GM21529 (cell line): ENCODE results near the gene STX7.
A peak's percentile ranks its signal among the peaks of the same experiment; 100 is the strongest.

Experiments
- ATAC-seq: cut with Tn5 transposase; IDR thresholded peaks from one replicate; pipeline ENCODE4 v1.9.1; 2021; ENCODE audit not compliant: unreplicated experiment

The STX7 gene

DNA sequence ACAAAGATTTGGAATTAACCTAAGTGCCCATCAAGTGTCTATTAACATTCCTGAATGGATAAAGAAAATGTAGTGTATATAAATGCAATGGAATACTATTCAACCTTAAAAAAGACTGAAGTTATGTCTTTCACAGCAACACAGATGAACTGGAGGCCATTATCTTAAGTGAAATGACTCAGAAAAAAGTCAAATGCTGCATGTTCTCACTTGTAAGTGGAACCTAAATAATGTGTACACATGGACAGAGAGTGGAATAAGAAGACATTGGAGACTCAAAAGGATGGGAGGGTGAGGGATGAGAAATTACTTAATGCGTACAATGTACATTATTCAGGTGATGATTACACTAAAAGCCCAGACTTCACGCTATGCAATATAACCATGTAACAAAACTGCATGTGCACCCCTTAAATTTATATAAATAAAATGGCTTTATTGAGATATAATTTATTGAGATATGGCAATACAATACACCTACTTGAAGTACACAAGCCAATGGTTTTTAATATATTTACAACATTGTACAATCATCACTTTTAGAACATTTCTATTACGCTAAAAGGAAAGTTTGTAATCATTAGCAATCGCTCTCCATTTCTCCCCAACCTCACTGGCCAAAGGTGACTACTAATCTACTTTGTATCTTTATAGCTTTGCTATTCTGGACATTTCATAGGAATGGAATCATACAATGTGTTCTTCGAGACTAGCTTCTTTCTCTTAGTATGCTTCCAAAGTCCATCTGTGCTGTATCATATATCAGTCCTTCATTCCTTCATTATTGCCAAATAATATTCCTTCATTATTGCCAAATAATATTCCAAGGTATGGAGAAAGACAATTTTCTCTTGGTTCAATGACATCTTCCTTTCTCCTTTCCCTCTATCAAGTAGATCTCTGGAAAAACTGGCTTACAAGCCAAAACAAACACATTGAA is 5.8 kb downstream of the STX7 start:
- ATAC-seq: no peak

DNA sequence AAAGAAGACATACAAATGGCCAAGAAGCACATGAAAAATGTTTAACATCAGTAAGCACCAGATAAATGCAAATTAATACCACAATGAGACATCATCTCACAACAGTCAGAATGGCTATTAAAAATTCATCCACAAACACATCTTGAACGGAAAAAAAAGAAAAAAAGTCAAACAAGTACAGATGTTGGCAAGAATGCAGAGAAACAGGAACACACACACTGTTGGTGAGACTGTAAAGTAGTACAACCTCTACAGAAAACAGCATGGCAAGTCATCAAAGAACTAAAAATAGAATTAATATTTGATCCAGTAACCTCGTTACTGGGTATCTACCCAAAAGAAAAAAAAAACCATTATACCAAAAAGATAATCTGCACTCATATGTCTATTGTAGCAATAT is 6.5 kb downstream of the STX7 start:
- ATAC-seq: no peak

DNA sequence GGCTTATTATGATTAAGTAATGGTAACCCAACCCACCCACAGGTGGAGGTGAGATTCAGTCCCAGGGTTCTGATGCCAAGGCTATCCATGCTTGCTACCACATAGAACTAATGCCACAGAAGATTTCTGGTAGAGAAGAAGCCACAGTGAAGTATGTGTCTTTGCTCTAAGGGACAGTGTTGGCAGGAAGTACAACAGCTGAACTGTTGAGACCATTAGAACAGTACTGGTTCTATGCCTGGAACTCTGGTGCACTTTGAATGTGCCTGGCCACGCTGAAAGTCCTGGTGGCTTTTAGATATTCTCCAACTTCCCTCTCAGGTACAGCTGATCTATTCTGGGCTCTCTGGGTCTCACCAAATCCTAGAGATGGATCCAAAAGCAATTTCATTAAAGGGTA is 7.8 kb downstream of the STX7 start:
- ATAC-seq: peak; percentile 57

DNA sequence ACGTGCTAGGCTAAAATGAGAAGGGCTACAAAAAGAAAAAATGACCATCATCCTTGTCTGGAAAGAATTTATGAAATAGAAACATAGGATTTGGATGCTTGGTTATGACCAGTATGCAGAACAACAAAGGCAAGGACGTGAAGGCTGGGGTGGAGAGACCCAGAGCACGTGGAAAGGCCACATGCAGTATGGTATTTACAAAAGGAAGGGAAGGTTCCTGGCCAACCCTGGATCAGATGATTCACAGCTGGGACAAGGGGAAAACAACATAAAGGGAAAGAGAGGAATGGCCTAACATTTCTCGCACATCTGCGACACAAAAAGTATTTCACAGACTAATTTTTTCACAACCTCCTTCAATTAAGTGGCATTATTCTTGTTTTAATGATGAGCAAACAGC is 8.2 kb downstream of the STX7 start:
- no peak for ATAC-seq

DNA sequence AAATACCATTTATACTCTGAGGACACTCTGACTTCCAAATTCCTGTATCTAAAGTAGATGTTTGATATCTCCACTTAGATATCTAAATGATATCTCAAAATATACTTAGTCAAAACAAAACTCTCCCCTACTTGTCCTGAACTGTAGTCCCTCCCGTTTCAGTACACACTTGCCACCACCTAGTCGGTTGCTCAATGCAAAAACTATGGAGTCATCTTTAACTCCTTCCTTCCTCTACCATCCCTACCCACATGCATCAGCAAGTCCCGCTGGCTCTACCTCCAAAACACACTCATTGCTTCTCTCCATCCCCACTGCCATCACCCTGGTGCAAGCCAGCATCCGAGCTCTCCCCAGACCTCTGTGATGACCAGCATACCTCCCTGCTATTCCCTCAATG is 13.2 kb downstream of the STX7 start:
- ATAC-seq: no peak

DNA sequence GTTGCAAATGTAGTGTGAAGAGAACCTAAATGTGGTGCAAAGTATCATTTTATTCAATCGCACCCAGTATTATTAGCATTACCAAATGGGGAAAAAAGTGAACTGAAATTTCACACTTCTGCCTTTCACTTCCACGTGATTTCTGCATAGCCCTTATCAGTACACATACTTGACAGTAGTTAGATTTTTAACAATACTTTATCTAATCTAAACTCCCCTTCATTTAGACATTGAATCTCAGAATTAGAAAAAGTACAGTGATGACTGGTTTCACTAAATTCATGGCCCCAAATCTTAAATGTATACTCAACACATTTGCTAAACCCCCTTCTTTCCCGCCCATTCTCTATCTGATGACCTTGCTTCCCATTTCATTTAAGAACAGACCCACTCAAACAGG is 14.3 kb downstream of the STX7 start:
- ATAC-seq: peak; percentile 55

DNA sequence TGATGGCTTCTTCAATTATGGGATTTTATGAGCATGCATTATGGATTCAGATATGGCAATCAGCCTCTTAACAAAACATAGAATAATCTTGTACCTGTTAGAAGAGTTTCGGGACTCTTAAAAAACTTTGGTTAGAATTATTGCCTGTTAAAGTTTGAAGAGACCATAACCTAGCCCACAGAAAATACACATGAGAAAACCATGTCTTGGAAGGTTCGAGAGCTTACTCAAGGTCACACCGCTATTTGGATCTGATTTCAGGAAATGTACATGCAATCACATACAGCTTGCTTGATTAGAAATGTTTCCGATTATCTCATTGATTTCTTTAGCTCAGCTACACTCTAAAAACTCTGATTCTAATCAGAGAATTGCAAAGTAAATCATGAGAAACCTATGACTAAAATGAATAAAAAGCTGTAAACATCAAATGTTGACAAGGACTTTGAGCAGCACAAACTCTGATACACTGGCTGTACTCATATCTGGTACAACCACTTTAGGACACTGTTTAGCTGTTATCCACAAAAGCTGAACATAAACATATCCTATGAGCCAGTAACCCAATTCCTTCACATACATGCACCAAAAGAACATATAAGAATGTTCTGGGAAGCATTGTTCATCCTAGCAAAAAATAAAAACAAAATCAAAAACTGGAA is 16.3 kb downstream of the STX7 start:
- ATAC-seq: no peak

DNA sequence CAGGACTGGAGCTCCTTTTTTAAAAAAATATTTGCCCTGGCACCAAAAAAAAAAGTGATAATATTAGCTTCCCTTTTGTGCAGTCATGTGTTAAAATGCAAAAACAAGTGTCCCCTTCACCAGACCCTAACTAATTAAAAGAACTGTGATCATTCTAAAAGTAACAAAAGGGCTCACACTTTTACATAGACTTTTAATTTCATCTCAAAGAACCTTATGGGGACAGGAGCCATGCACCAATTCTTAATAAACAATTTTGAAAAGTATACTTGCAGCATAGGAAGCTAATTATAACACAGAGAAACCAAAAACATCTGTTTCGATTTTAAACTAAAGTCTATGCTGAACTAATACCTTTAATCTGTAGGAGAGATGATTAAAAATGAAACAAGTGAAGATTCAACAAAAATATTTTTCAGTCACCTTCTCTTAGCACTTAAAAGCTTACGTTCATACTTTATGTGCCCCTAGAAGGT is 17.3 kb downstream of the STX7 start:
- peak; percentile 45 for ATAC-seq

DNA sequence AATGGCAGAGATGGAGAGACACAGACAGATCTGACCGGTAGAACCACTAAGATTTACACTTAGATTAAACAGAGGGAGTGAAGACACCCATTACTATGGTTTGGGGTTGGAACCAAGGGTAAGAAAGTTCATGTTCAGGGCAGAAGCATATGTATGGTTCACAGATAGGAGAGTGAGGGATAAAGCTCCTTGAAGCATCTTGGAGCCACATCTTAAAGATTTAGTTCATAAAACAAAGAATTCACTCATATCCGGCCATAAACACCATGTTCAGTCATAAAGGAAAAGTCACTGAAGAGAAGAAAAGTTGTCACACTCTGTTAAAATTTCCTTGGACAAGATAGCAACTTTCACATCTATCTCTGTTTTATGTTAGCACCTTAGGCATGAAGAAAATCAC is 18.0 kb downstream of the STX7 start:
- ATAC-seq: peak; percentile 14

DNA sequence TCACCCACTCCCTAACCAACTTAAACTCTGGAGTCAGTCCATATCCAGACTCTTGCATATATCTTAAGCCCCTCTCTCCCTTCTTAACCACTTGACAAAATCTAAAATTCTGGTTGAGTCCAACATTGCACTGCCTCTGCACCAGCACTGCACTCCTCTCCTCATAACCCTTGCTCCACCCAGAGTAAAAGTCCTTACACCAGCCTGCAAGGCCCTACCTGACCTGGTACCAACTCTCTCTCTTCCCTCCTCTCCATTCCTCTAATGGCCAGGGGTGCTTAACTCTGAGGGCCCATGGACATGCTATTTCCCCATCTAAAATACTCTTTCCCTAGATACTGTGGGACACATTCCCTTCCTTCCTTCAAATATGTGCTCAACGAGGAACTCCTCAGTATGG is 21.0 kb downstream of the STX7 start:
- no peak for ATAC-seq

DNA sequence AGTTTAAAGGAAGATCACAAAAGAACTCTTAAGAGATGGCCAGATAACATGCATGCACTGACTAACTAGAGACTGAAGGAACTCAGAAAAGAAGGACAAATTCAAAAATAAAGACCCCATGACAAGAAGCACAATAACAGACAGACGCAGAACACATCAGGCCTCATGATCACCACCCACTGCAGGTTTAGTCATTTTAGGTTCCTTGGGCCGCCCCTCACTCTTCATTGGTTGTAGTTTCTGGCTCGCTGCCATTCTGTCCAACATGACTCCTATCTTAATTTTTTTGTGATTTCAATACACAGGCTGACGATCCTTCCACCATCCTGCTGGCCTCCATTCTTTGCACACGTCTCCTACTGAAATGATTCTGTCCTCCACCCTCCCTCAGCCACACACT is 21.6 kb downstream of the STX7 start:
- no peak for ATAC-seq

DNA sequence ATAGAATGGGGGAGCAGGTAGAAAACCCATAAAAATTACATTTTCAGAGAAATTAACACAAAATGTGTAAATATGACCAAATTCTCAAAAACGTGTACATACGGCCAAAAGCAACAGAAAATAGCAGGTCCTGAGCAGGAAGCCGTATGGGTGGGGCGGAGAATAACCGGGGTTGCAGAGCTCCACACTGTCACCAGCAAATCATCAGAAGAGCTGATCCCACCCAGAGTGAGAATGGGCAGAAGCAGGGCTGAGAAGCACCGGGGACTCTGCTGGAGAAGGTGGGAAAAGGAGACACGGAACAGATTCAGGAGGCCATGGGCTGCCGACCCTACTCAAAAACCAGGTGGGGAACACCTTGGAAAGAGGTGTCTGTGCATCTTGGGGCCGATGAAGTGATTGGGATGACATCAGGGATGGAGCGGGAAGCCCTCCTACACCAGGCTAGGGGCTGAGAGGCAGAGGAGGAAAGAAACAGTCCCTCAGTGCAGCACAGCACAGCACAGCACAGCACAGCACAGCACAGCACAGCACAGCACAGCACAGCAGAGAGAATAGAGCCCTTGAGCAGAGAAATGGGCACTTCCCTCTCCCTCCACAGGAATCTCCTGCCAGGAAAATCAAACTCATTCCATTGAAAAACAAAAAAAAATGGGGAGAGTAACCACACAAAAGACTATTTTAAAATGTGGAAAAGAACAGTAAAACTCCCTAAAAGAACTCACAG is 22.3 kb downstream of the STX7 start:
- peak; percentile 67 for ATAC-seq

DNA sequence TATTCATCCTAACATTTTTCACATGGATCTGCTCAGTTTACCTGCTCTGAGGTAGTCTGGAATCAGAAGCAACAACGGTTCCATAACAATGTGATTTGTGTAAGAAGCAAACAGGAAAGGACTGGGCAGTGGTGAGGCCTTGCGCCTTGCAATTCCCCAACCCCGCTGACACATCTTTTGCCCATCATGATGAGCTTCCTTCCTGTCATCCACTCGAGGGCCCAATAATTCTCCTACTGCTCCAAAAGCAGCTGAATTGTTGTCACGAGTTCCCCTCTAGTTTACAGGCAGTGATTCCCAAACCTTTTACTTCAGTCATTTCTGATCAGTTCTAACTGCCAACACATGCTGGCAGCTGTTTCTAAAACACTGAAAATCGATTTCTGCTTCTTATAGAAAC is 22.9 kb downstream of the STX7 start:
- peak; percentile 45 for ATAC-seq

DNA sequence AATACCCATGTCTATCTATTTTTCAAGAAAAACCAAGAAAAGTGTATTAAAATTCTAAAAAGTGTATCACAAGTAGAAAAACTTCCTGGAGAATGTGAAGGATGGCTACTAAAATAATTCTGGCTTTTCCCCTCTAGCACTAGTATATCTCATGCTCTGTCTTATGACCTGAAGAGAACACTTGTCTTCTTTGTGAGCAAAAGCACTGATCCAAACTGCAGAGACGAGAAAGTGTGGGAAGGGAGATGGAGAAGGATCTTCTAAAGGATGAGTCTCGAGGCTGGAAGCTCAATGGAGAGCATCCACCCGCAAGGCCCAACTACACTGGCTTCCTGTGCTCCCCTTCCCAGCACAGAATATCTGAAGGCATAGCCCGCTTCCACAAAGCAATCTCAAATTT is 23.5 kb downstream of the STX7 start:
- no peak for ATAC-seq

DNA sequence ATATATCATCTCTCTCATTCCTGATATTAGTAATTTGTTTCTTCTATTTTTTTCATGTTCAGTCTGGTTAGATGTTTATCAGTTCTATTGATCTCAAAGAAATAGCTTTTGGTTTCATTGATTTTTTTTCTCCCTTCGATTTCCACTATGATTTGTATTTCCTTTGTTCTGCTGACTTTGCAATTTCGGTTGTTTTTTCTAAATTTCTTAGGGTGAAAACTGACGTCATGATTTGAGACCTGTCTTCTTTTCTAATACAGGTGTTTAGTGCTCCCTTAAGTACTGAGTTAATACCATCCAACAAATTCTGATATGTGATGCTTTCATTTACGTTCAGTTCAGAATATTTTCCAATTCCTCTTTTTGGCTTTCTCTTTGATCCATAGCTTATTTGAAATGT is 25.2 kb downstream of the STX7 start:
- ATAC-seq: no peak

DNA sequence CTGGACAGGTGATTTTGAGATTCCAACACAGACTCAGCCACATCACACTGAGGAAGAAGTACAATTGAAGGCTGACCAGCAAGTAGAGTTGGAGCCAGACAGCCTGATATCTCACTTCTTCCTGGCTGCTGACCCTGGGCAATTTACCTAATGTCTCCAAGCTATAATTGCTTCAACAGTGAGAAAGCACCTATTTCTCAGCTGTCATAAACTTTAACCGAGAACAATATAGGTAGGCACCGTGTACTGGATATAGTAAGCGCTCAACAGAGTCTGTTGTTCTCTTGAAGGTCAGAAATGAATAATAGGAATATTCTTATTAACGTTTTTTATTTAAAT is 28.3 kb downstream of the STX7 start:
- ATAC-seq: peak; percentile 23

DNA sequence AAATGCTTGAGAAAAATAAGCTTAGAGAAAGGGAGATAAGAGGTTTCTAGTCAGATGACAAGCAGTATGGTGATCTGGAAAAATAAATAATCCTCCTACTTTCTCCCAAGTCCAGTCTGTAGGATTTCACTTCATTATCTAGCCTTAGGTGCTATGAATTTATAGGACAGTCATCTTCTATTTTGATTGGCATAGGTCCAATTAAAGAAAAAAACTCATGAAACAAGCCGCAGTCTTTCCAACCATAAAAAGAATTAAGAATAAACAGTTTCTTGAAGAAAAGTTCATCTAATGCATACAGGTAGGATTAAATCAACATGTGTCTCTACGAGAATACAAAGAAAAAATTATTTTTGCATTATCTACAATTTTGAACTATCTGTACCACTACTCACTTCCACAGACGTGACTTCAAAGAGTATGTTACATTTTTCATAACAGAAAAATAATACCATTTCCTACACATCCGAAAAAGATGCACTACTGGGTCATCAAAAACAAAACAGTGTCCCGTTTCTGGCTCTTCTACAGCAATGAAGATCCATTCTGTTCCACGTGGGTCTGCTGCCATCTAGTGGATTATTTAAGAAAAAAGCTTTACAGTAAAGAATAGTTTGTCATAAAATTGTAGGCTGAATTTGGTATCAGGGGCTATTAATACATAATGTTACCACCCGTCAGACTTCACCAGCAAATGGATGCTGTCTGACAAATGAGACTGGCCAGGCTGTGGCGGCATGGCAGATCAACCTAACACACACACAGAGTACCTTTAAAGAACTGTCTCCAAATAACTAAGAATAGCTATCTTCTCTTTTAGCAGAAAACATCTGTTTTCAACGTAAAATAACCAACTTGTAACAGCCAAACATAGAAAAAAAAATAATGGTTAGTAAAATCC is 28.9 kb downstream of the STX7 start:
- ATAC-seq: peak; percentile 77

DNA sequence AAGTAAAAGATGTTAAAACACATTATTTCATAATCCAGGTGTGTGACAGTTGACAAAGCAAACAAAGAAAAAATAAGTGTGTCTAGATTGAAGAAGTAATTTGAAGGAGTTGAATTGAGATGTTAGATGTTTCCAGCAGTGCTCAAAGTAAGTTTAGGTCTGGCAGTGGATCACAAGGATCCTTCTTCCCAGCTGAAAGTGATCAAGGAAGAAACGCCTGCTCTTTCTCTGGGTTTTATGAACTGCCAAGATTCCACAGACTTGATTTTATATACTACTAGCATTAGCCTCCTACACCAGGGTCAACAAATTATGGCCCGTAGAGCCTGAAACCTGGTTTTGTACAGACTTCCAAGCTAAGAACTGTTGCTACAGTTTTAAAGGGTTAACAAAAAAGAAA is 30.3 kb downstream of the STX7 start:
- no peak for ATAC-seq

DNA sequence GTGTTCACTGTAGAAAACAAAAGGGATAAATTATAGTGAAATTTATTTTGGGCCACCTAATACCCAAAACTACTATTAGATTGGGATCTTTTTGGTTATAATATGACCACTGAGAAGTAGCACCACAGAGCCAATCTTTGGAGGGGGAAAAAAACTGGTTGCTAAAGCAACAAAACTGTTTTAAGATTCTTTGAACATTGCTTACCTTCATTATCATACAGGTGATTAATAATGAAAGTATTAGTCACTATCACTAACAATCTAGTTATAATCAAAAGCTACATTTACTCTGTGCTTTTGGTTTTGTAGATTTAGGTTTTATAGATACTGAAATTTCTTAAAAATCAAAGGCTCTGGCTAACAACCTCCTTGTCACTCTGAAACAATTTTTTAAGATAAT is 31.7 kb downstream of the STX7 start:
- ATAC-seq: no peak

DNA sequence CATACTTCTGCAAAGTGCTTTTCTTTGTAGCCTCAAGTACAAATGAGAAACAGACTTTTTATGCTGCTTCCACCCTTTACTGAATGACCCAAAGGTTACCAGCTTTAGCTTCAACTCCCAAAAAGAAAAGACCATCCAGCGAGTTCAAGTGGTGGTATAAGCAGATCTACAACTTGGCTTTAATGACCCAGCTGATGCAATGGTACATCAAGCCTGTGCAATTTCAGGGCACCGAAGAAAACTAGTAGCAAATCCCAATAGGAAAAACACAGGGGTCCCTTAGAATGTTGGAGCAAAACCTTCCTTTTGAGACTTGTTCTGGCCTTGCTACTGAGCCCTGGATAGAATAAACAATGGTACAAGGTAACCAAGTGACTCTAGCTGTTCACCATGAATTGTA is 33.8 kb downstream of the STX7 start:
- no peak for ATAC-seq

DNA sequence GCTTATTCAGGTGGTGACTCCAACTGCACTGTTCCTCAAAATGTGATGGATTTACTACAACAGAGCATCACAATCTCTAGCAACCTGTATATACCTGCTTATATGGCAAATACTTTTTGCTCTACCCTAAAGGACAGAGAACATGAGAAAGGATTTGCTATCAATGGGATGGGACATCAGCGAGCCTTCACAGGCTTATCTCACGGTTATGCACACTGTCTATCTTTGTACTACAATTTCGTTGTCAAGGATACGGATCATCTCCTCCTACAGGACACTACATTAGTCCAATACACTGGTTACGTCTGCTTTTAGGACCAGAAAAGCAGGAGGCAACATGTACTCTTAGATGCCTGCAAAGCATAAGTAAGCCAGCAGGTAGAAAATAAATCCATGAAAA is 34.2 kb downstream of the STX7 start:
- ATAC-seq: no peak
